Activated naive CD8-positive, alpha-beta T cell (primary cell): ENCODE results near the gene ATAD3B.

ENCODE experiments used
- H3K27ac Mint-ChIP-seq: one replicate; pipeline ENCODE4 v1.8.0; 2021; ENCODE audit warnings: mixed read lengths
- H3K27me3 Mint-ChIP-seq: one replicate; pipeline ENCODE4 v1.8.0; 2021; ENCODE audit warnings: mixed read lengths
- H3K36me3 Mint-ChIP-seq: one replicate; pipeline ENCODE4 v1.8.0; 2021; ENCODE audit warnings: mixed read lengths
- H3K4me1 Mint-ChIP-seq: one replicate; pipeline ENCODE4 v1.8.0; 2021; ENCODE audit warnings: low read depth, mixed read lengths
- H3K4me3 Mint-ChIP-seq: one replicate; pipeline ENCODE4 v1.8.0; 2021; ENCODE audit warnings: mild to moderate bottlenecking, mixed read lengths
- H3K9me3 Mint-ChIP-seq: one replicate; pipeline ENCODE4 v1.8.0; 2021; ENCODE audit warnings: low read depth, mixed read lengths

ATAD3B gene

GRCh38 chr1:1535201-1536018, 63.8 kb downstream of the ATAD3B start:
- H3K9me3 Mint-ChIP-seq: no peaks in the 10 kb centered on the region
- H3K27me3 Mint-ChIP-seq: no peaks in the 10 kb centered on the region
- peaks cover 4% of the 10 kb centered on the region for H3K36me3 Mint-ChIP-seq
- no peak overlapping the region for H3K4me3 Mint-ChIP-seq
- no peak overlapping the region for H3K27ac Mint-ChIP-seq
- H3K4me1 Mint-ChIP-seq: no peaks in the 10 kb centered on the region

GRCh38 chr1:1536019-1536937, 64.7 kb downstream of the ATAD3B start:
- Mint-ChIP-seq H3K27me3 (no peaks in the 10 kb centered on the region), H3K36me3 (peaks cover 4% of the 10 kb centered on the region), H3K4me3 (no peak overlapping the region), H3K4me1 (no peaks in the 10 kb centered on the region), H3K9me3 (no peaks in the 10 kb centered on the region), H3K27ac (no peak overlapping the region)

- Mint-ChIP-seq H3K9me3 (no peaks in the 10 kb centered on the region), H3K27ac (no peak overlapping the region), H3K36me3 (peaks cover 1% of the 10 kb centered on the region), H3K4me3 (no peak overlapping the region), H3K4me1 (peaks cover 1% of the 10 kb centered on the region), H3K27me3 (no peaks in the 10 kb centered on the region)
Observed at GRCh38 chr1:1536938-1537546, 65.5 kb downstream of the ATAD3B start.

- Mint-ChIP-seq H3K36me3 (no peaks in the 10 kb centered on the region), H3K27me3 (no peaks in the 10 kb centered on the region), H3K27ac (no peak overlapping the region), H3K4me1 (peaks cover 1% of the 10 kb centered on the region), H3K9me3 (no peaks in the 10 kb centered on the region), H3K4me3 (peak overlapping the region; percentile 4)
Observed at GRCh38 chr1:1537626-1538250, 66.2 kb downstream of the ATAD3B start.

GRCh38 chr1:1538334-1538733, 66.8 kb downstream of the ATAD3B start:
- no peaks in the 10 kb centered on the region for H3K27me3 Mint-ChIP-seq
- no peak overlapping the region for H3K27ac Mint-ChIP-seq
- no peaks in the 10 kb centered on the region for H3K36me3 Mint-ChIP-seq
- H3K9me3 Mint-ChIP-seq: no peaks in the 10 kb centered on the region
- H3K4me3 Mint-ChIP-seq: peak overlapping the region; percentile 59
- peaks cover 1% of the 10 kb centered on the region for H3K4me1 Mint-ChIP-seq

- no peak overlapping the region for H3K27ac Mint-ChIP-seq
- H3K4me3 Mint-ChIP-seq: no peak overlapping the region
- peaks cover 1% of the 10 kb centered on the region for H3K4me1 Mint-ChIP-seq
- no peaks in the 10 kb centered on the region for H3K27me3 Mint-ChIP-seq
- no peaks in the 10 kb centered on the region for H3K9me3 Mint-ChIP-seq
- no peaks in the 10 kb centered on the region for H3K36me3 Mint-ChIP-seq
Observed at GRCh38 chr1:1538989-1539309, 67.4 kb downstream of the ATAD3B start.

GRCh38 chr1:1539310-1540089, 67.9 kb downstream of the ATAD3B start:
- Mint-ChIP-seq H3K27me3 (no peaks in the 10 kb centered on the region), H3K4me1 (peaks cover 1% of the 10 kb centered on the region), H3K36me3 (no peaks in the 10 kb centered on the region), H3K27ac (no peak overlapping the region), H3K4me3 (peak overlapping the region; percentile 67), H3K9me3 (no peaks in the 10 kb centered on the region)

- Mint-ChIP-seq H3K27ac (no peak within 1 kb of the TSS), H3K36me3 (no peaks in the 10 kb centered on the region), H3K4me3 (peak within 1 kb of the TSS; percentile 67), H3K9me3 (no peaks in the 10 kb centered on the region), H3K4me1 (peaks cover 1% of the 10 kb centered on the region), H3K27me3 (no peaks in the 10 kb centered on the region)
Observed at GRCh38 chr1:1540090-1540817, 68.7 kb downstream of the ATAD3B start, which contains the start of gene TMEM240. Gene TMEM240 (minus strand): TSS chr1:1540624. CDS start chr1:1540346, 278 bp downstream.

- Mint-ChIP-seq H3K36me3 (no peaks in the 10 kb centered on the region), H3K9me3 (no peaks in the 10 kb centered on the region), H3K27me3 (no peaks in the 10 kb centered on the region), H3K4me3 (peak overlapping the region; percentile 67), H3K4me1 (peaks cover 1% of the 10 kb centered on the region), H3K27ac (no peak overlapping the region)
Observed at GRCh38 chr1:1540818-1541628, 69.5 kb downstream of the ATAD3B start.

GRCh38 chr1:1541956-1542765, 70.6 kb downstream of the ATAD3B start:
- H3K4me3 Mint-ChIP-seq: peak overlapping the region; percentile 67
- peaks cover 1% of the 10 kb centered on the region for H3K4me1 Mint-ChIP-seq
- H3K27ac Mint-ChIP-seq: peak overlapping the region; percentile 16
- no peaks in the 10 kb centered on the region for H3K9me3 Mint-ChIP-seq
- H3K27me3 Mint-ChIP-seq: no peaks in the 10 kb centered on the region
- H3K36me3 Mint-ChIP-seq: no peaks in the 10 kb centered on the region

- no peak overlapping the region for H3K27ac Mint-ChIP-seq
- no peaks in the 10 kb centered on the region for H3K27me3 Mint-ChIP-seq
- no peak overlapping the region for H3K4me3 Mint-ChIP-seq
- peaks cover 3% of the 10 kb centered on the region for H3K4me1 Mint-ChIP-seq
- H3K36me3 Mint-ChIP-seq: no peaks in the 10 kb centered on the region
- no peaks in the 10 kb centered on the region for H3K9me3 Mint-ChIP-seq
Observed at GRCh38 chr1:1542766-1543705, 71.5 kb downstream of the ATAD3B start.
